ENCODE measurements around the gene BCR. TPM values are rescaled to one million over a fixed set of nuclear protein-coding genes. Genes with fewer than 3 reads are reported as not detected.

The BCR gene
- total RNA-seq, 1 donor from 2014 or later = 118 TPM

- TF ChIP-seq CTCF (IDR thresholded peaks at IDR 0.05; ENCODE audit: insufficient read depth, low read length, severe bottlenecking) = no peak
- no peaks in the 10 kb centered on the region for H3K36me3 ChIP-seq (ENCODE audit: control insufficient read depth, insufficient read depth, low read length)
- H3K27me3 ChIP-seq (ENCODE audit: control insufficient read depth, insufficient read depth, low read length) = no peaks in the 10 kb centered on the region
- no peak for DNase-seq (ENCODE audit: low read depth)
- peak; percentile 50 for FAIRE-seq
- no peak overlapping the region for H3K4me3 ChIP-seq (ENCODE audit: low read depth, low read length)
Measured at GRCh38 chr22:23157560-23158515, 22.5 kb upstream of the BCR start.

- no peak for TF ChIP-seq CTCF (IDR thresholded peaks at IDR 0.05; ENCODE audit: insufficient read depth, low read length, severe bottlenecking)
- Histone ChIP-seq H3K36me3 (ENCODE audit: control insufficient read depth, insufficient read depth, low read length) (no peaks in the 10 kb centered on the region), H3K4me3 (ENCODE audit: low read depth, low read length) (no peak overlapping the region), H3K27me3 (ENCODE audit: control insufficient read depth, insufficient read depth, low read length) (no peaks in the 10 kb centered on the region)
- DNase-seq (ENCODE audit: low read depth) = no peak
- FAIRE-seq = no peak
Measured at GRCh38 chr22:23158516-23159290, 21.6 kb upstream of the BCR start.

GRCh38 chr22:23159291-23159630 is 21.0 kb upstream of the BCR start:
- TF ChIP-seq CTCF (IDR thresholded peaks at IDR 0.05; ENCODE audit: insufficient read depth, low read length, severe bottlenecking) = no peak
- DNase-seq (ENCODE audit: low read depth) (no peak), FAIRE-seq (no peak)
- H3K4me3 ChIP-seq (ENCODE audit: low read depth, low read length) = no peak overlapping the region
- no peaks in the 10 kb centered on the region for H3K27me3 ChIP-seq (ENCODE audit: control insufficient read depth, insufficient read depth, low read length)
- H3K36me3 ChIP-seq (ENCODE audit: control insufficient read depth, insufficient read depth, low read length) = no peaks in the 10 kb centered on the region

- no peak for TF ChIP-seq CTCF (IDR thresholded peaks at IDR 0.05; ENCODE audit: insufficient read depth, low read length, severe bottlenecking)
- Histone ChIP-seq H3K27me3 (ENCODE audit: control insufficient read depth, insufficient read depth, low read length) (no peaks in the 10 kb centered on the region), H3K36me3 (ENCODE audit: control insufficient read depth, insufficient read depth, low read length) (no peaks in the 10 kb centered on the region), H3K4me3 (ENCODE audit: low read depth, low read length) (no peak overlapping the region)
- no peak for DNase-seq (ENCODE audit: low read depth)
- FAIRE-seq = no peak
Measured at GRCh38 chr22:23161029-23161428, 19.3 kb upstream of the BCR start.

GRCh38 chr22:23161574-23161973 is 18.7 kb upstream of the BCR start:
- H3K4me3 ChIP-seq (ENCODE audit: low read depth, low read length) = no peak overlapping the region
- TF ChIP-seq CTCF (IDR thresholded peaks at IDR 0.05; ENCODE audit: insufficient read depth, low read length, severe bottlenecking) = no peak
- no peaks in the 10 kb centered on the region for H3K36me3 ChIP-seq (ENCODE audit: control insufficient read depth, insufficient read depth, low read length)
- no peaks in the 10 kb centered on the region for H3K27me3 ChIP-seq (ENCODE audit: control insufficient read depth, insufficient read depth, low read length)
- FAIRE-seq (no peak), DNase-seq (ENCODE audit: low read depth) (no peak)
